Nephron (organoid): ENCODE data around the gene CCDC91.

Experiments
- H3K27ac Mint-ChIP-seq, 3 experiments: 2 replicates each; pipeline ENCODE4 v1.8.0; 2020; ENCODE audit warnings: mixed read lengths in 3 of 3, mild to moderate bottlenecking in 2 of 3, moderate library complexity in 1 of 3
- H3K27me3 Mint-ChIP-seq: 2 replicates; pipeline ENCODE4 v1.8.0; 2021; ENCODE audit warnings: low read depth, mild to moderate bottlenecking, moderate library complexity, mixed read lengths
- H3K36me3 Mint-ChIP-seq: 2 replicates; pipeline ENCODE4 v1.8.0; 2020; ENCODE audit warnings: low read depth, mixed read lengths
- H3K4me1 Mint-ChIP-seq: 2 replicates; pipeline ENCODE4 v1.8.0; 2020; ENCODE audit warnings: mixed read lengths
- H3K4me3 Mint-ChIP-seq, 3 experiments: 2 replicates each; pipeline ENCODE4 v1.8.0; 2020; ENCODE audit warnings: mild to moderate bottlenecking in 3 of 3, mixed read lengths in 3 of 3, moderate library complexity in 2 of 3
- H3K9me3 Mint-ChIP-seq: 2 replicates; pipeline ENCODE4 v1.8.0; 2020; ENCODE audit warnings: mixed read lengths
- TF ChIP-seq, protein P1 (sequence below), 3 experiments: fragments of 200-600 bp; sonication (generic); IDR thresholded peaks; one replicate each; pipeline ENCODE4 v1.5.0; 2021; ENCODE audit warnings: antibody characterized with exemption in 3 of 3; ENCODE audit not compliant: unreplicated experiment in 3 of 3

CCDC91 gene

DNA sequence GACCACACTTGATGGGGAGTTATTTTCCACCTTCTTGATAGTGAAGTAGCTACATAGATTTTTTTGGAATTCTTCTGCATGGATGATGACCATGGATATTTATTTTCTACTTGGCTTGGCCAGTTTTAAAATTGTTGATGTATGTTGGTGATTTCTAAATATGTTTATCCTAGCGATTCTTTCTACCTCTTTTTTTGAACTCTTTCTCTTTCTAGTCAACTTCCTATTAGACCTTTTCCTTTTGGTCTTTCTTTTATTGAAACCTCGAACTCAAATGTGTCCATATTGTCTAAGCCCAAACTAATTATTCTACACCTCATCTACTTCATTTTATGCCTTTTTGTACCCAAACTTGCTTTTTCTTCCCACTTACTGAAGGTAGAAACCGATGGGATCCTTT is 37.0 kb downstream of the CCDC91 start:
- Mint-ChIP-seq H3K4me3 (no peak overlapping the region), H3K36me3 (peaks cover 7% of the 10 kb centered on the region), H3K27ac (no peak overlapping the region), H3K4me1 (no peaks in the 10 kb centered on the region), H3K9me3 (peaks cover 4% of the 10 kb centered on the region), H3K27me3 (no peaks in the 10 kb centered on the region)
- TF ChIP-seq, protein P1, sequence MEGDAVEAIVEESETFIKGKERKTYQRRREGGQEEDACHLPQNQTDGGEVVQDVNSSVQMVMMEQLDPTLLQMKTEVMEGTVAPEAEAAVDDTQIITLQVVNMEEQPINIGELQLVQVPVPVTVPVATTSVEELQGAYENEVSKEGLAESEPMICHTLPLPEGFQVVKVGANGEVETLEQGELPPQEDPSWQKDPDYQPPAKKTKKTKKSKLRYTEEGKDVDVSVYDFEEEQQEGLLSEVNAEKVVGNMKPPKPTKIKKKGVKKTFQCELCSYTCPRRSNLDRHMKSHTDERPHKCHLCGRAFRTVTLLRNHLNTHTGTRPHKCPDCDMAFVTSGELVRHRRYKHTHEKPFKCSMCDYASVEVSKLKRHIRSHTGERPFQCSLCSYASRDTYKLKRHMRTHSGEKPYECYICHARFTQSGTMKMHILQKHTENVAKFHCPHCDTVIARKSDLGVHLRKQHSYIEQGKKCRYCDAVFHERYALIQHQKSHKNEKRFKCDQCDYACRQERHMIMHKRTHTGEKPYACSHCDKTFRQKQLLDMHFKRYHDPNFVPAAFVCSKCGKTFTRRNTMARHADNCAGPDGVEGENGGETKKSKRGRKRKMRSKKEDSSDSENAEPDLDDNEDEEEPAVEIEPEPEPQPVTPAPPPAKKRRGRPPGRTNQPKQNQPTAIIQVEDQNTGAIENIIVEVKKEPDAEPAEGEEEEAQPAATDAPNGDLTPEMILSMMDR (IDR thresholded peaks at IDR 0.05; ENCODE audit: unreplicated experiment in 3 of 3), result no peak

DNA sequence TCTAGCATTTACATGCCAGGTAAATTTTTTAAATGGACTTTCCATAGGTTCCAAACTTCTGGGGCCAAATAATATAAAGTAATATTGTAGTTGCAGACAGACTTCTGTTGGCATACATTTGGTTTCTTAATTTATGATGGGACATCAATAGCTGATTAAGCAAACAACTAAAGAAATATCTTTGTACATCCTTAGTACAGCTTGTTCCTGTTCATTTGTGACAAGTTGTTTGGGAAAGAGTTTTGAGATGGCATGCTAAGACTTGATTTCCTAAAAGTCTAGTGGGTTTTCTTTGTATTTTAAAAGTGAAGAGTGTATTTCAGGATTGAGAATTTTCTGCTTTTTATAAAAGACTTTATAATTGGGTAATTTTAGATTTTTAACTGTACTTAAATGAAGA is 41.0 kb downstream of the CCDC91 start:
- H3K36me3 Mint-ChIP-seq, result peaks cover 3% of the 10 kb centered on the region
- TF ChIP-seq, protein P1 (IDR thresholded peaks at IDR 0.05; ENCODE audit: unreplicated experiment in 3 of 3), result no peak
- H3K9me3 Mint-ChIP-seq, result peaks cover 4% of the 10 kb centered on the region
- H3K27ac Mint-ChIP-seq, result no peak overlapping the region
- no peak overlapping the region for H3K4me3 Mint-ChIP-seq
- no peaks in the 10 kb centered on the region for H3K4me1 Mint-ChIP-seq
- H3K27me3 Mint-ChIP-seq, result no peaks in the 10 kb centered on the region

DNA sequence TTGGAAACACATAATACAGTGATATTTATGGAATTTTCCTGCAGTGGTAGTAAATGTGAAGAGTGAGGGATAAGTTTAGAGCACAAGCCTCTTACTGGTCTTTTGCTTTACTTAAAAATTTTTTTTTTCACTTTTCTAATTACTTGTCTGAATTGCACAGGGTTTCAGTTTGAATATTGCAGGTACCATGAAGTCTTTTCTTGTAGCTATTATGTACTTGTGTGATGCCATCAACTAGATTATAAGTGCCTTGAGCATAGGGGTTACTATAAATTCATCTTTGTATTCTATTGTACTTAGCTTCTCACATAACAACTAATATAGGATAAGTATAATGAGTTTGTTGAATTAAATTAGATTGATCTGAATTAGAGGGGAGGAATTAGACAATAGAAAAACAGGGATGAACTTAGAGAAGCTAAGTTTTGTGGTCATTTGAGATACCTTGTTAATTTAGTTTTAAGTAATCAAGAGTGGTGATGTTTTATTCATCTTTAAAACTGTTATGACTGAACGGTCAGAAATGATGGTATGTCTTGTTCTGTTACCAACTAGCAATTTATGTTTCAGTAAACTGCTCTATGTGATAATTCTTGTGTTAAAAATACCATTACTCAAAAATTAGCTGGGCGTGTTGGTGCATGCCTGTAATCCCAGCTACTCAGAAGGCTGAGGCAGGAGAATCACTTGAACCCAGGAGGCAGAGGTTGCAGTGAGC is 42.1 kb downstream of the CCDC91 start:
- Mint-ChIP-seq H3K27ac (no peak overlapping the region), H3K36me3 (no peaks in the 10 kb centered on the region), H3K4me3 (no peak overlapping the region), H3K27me3 (no peaks in the 10 kb centered on the region), H3K9me3 (no peaks in the 10 kb centered on the region), H3K4me1 (no peaks in the 10 kb centered on the region)
- TF ChIP-seq, protein P1 (IDR thresholded peaks at IDR 0.05; ENCODE audit: unreplicated experiment in 3 of 3), result no peak

DNA sequence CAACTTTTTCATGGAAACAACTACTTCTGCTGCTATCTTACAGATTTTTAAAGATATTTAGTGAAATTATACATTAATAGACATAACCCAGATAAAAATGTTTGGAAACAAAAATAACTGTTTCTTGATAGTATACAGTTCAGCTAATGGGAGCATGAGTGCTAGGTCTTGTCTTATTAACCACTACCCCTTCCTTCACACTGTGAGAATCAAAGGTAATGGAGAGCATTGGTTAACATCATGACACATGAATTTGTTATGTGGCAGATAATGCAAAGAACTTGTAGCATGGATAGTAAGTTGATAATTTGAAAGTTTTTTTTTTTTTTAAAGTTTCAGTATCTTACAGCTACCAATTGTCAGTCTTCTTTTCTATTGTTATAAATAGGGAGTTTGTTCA is 44.2 kb downstream of the CCDC91 start:
- no peaks in the 10 kb centered on the region for H3K9me3 Mint-ChIP-seq
- H3K4me1 Mint-ChIP-seq, result no peaks in the 10 kb centered on the region
- no peak overlapping the region for H3K27ac Mint-ChIP-seq
- H3K36me3 Mint-ChIP-seq, result no peaks in the 10 kb centered on the region
- H3K27me3 Mint-ChIP-seq, result no peaks in the 10 kb centered on the region
- H3K4me3 Mint-ChIP-seq, result no peak overlapping the region
- TF ChIP-seq, protein P1 (IDR thresholded peaks at IDR 0.05; ENCODE audit: unreplicated experiment in 3 of 3), result no peak

DNA sequence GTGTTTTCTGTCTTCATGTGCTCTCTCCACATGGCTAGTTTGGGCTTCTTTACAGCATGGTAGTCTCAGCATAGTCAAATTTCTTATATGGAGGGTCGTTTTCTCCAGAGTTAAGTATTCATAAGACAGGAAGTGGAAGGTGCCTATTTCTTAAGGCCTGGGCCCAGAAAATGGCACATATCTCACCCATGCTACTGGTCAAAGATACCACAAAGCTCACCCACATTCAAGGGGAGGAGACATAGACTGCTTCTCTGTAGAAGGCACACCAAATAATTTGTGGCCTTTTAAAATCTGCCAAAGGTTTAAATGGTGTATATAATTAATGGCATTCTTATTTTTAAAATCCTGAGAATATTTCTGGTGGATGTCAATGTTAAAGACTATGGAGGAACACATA is 44.8 kb downstream of the CCDC91 start:
- Mint-ChIP-seq H3K27ac (no peak overlapping the region), H3K9me3 (no peaks in the 10 kb centered on the region), H3K4me1 (no peaks in the 10 kb centered on the region), H3K27me3 (no peaks in the 10 kb centered on the region), H3K36me3 (no peaks in the 10 kb centered on the region), H3K4me3 (no peak overlapping the region)
- TF ChIP-seq, protein P1 (IDR thresholded peaks at IDR 0.05; ENCODE audit: unreplicated experiment in 3 of 3), result no peak

DNA sequence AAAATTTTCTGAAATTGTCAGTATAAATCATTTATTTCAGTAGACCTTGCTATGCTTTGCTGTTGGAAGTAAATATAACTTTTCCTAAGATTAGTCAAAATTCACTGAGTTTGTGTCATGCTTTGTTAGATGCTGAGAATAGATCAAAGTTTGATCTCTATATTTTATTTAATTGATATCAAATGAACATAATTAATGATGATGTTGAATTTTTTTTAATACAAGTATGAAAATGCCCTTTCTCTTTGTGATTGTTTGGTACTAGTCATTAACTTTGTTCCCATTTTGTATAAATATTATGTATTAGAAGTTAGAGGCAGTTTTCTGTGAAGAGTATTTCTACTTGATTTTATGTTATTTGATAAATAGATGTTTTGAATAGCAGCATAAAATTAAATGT is 45.7 kb downstream of the CCDC91 start:
- Mint-ChIP-seq H3K9me3 (no peaks in the 10 kb centered on the region), H3K4me3 (no peak overlapping the region), H3K27ac (no peak overlapping the region), H3K4me1 (no peaks in the 10 kb centered on the region), H3K36me3 (no peaks in the 10 kb centered on the region), H3K27me3 (no peaks in the 10 kb centered on the region)
- TF ChIP-seq, protein P1 (IDR thresholded peaks at IDR 0.05; ENCODE audit: unreplicated experiment in 3 of 3), result no peak
